Measurements from ENCODE around the gene STON2.

- no peak for TF ChIP-seq TAF1 (conservative IDR thresholded peaks at IDR 0.05)
- no peak for TF ChIP-seq SP1 (IDR thresholded peaks at IDR 0.05)
- no peak for TF ChIP-seq MAX (IDR thresholded peaks at IDR 0.05)
- no peak for TF ChIP-seq CTCF (IDR thresholded peaks at IDR 0.05; ENCODE audit: low read depth, low read length, missing input control)
- no peak for TF ChIP-seq JUND (IDR thresholded peaks at IDR 0.05)
- no peak for TF ChIP-seq RXRA (IDR thresholded peaks at IDR 0.05)
- TF ChIP-seq FOXA1 (IDR thresholded peaks at IDR 0.05) = no peak
- TF ChIP-seq GABPA (IDR thresholded peaks at IDR 0.05 in 1 of 2, conservative IDR thresholded peaks at IDR 0.05 in 1 of 2) = no peak
- no peak for TF ChIP-seq YY1 (IDR thresholded peaks at IDR 0.05)
- TF ChIP-seq REST (IDR thresholded peaks at IDR 0.05) = no peak
Observed at GRCh38 chr14:81449576-81449975, 49.5 kb upstream of the STON2 start.
